ENCODE data around the gene RBX1. TPM values are rescaled to one million over a fixed set of nuclear protein-coding genes. Genes with fewer than 3 reads are reported as not detected.

The RBX1 gene
- total and polyA plus RNA-seq, 2 of the 8 experiments (the other 6 are each of a cell fraction or from before 2014, with no cell fraction given), result 76.5 to 119 TPM

DNA sequence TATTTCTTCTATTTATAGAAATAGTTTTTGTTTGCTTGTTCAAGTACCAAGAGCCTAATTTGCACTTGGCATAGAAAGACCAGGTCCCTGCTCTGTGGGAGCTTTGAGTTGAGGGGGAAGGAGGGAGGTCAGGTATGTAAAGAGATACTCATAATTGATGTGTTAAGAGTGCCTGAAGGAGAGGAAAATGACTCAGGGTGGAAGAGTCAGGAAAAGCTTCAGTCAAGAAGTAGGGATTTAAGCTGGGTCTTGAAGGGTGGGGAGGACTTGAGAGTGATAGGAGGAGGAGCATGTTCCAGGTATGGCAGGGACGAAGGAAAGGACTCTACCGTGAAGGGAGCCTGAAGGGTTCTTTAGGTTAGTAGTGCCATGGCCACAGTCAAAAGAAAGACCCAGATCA, 9.0 kb downstream of the RBX1 start:
- H2BK20ac ChIP-seq (ENCODE audit: low read length), result no peak overlapping the region
- H3K79me1 ChIP-seq (ENCODE audit: low read depth, low read length), result peaks cover 4% of the 10 kb centered on the region; the same call in 1 of the 2 replicates
- no peaks in the 10 kb centered on the region for H3K9me3 ChIP-seq (ENCODE audit: insufficient read depth in 2 of 2, low read depth in 1 of 2, low read length in 1 of 2)
- no peaks in the 10 kb centered on the region for H3K4me1 ChIP-seq (replicated peaks in 1 of 4; ENCODE audit: control insufficient read depth in 3 of 4, insufficient read depth in 4 of 4, low read length in 3 of 4)
- H3K4ac ChIP-seq (replicated peaks; ENCODE audit: insufficient read length, low read depth, low read length), result no peak overlapping the region
- H3K9ac ChIP-seq (replicated peaks in 1 of 4; ENCODE audit: extremely low read depth in 1 of 4, low read depth in 3 of 4, low read length in 3 of 4), result no peak overlapping the region
- no peak overlapping the region for H4K5ac ChIP-seq (ENCODE audit: insufficient read length, low read depth, low read length)
- DNase-seq (ENCODE audit: low read depth in 1 of 2, low spot score in 2 of 2) (no peak), FAIRE-seq (no peak)
- no peak overlapping the region for H2BK12ac ChIP-seq (ENCODE audit: low read depth, low read length)
- H3K56ac ChIP-seq (replicated peaks; ENCODE audit: insufficient read length, low read depth, low read length), result no peak overlapping the region
- H3K79me2 ChIP-seq (ENCODE audit: control insufficient read depth in 1 of 2, insufficient read depth in 2 of 2, low read length in 2 of 2), result peaks cover 0 to 63% of the 10 kb centered on the region in 2 experiments; a peak in 2 of 4 replicates
- no peak overlapping the region for H4K91ac ChIP-seq (replicated peaks; ENCODE audit: insufficient read length, low read length)
- no peak overlapping the region for H2AFZ ChIP-seq (ENCODE audit: low read length)
- no peak overlapping the region for H3K23ac ChIP-seq (ENCODE audit: insufficient read length)
- H2AK5ac ChIP-seq (ENCODE audit: low read depth, low read length), result no peak overlapping the region
- H3K4me2 ChIP-seq (ENCODE audit: insufficient read depth in 1 of 2, low read depth in 2 of 2, low read length in 2 of 2), result no peak overlapping the region
- no peak overlapping the region for H2BK120ac ChIP-seq (replicated peaks; ENCODE audit: low read depth, low read length)
- POLR2A ChIA-PET (ENCODE audit: partially characterized antibody), result interaction anchor here (0.6 to 2.2 kb wide), 8 partner anchors 8 to 130 kb away, joined by 3 to 8 read pairs (median 5); no protein-coding TSS in a partner anchor
- peaks cover 4 to 6% of the 10 kb centered on the region in 2 experiments for H4K20me1 ChIP-seq (replicated peaks in 1 of 2; ENCODE audit: control insufficient read depth in 1 of 2, insufficient read depth in 2 of 2, low read length in 2 of 2)
- no peaks in the 10 kb centered on the region for H3K27me3 ChIP-seq (replicated peaks in 1 of 4; ENCODE audit: control insufficient read depth in 3 of 4, extremely low read depth in 1 of 4, insufficient read depth in 3 of 4, low read length in 3 of 4)
- no peak overlapping the region for H3K18ac ChIP-seq (ENCODE audit: extremely low read depth, low read length)
- no peak overlapping the region for H4K8ac ChIP-seq (ENCODE audit: extremely low read depth, insufficient read depth, low read length)
- no peak overlapping the region for H2BK5ac ChIP-seq (ENCODE audit: low read depth, low read length)
- H3K27ac ChIP-seq (ENCODE audit: low read depth, low read length), result no peak overlapping the region
- 87% methylated on average over 2 of the region's 2 CpGs; no CpG with 5 or more reads in 1 of the 2 experiments for WGBS, 2 experiments (ENCODE audit: extremely low coverage in 1 of 2, insufficient coverage in 1 of 2, insufficient read length in 1 of 2, insufficient replicate concordance in 2 of 2, low coverage in 1 of 2, low lambda C conversion rate in 2 of 2, missing lambda C conversion rate in 1 of 2)
- no peak overlapping the region for H2BK15ac ChIP-seq (ENCODE audit: low read length)
- H3K4me3 ChIP-seq (ENCODE audit: extremely low read depth in 1 of 4, insufficient read depth in 2 of 4, low read depth in 3 of 4, low read length in 4 of 4), result no peak overlapping the region
- CTCF ChIA-PET (ENCODE audit: partially characterized antibody), result interaction anchor here (0.6 to 1.5 kb wide), 3 partner anchors 12 to 38 kb away, joined by 3 read pairs; no protein-coding TSS in a partner anchor
- no peaks in the 10 kb centered on the region for H3K23me2 ChIP-seq (ENCODE audit: low read depth, low read length)
- H3K36me3 ChIP-seq (ENCODE audit: control insufficient read depth in 2 of 4, insufficient read depth in 4 of 4, low read length in 3 of 4), result peaks cover 11 to 43% (median 20%) of the 10 kb centered on the region in 4 experiments
- H3K14ac ChIP-seq (ENCODE audit: insufficient read length), result no peak overlapping the region
- TF ChIP-seq CEBPB (IDR thresholded peaks at IDR 0.05; ENCODE audit: low read depth, low read length) (no peak), SIRT6 (IDR thresholded peaks at IDR 0.05; ENCODE audit: low read length) (no peak), CBX8 (IDR thresholded peaks at IDR 0.05; ENCODE audit: borderline replicate concordance, low read depth, low read length) (no peak), TBP (IDR thresholded peaks at IDR 0.05; ENCODE audit: low read depth, low read length) (no peak), FOSL1 (IDR thresholded peaks at IDR 0.05; ENCODE audit: insufficient read depth, low read depth, low read length) (no peak), RFX5 (IDR thresholded peaks at IDR 0.05; ENCODE audit: borderline replicate concordance, low read depth, low read length) (no peak), EGR1 (IDR thresholded peaks at IDR 0.05; ENCODE audit: borderline replicate concordance, low read depth, low read length) (no peak), CBX5 (IDR thresholded peaks at IDR 0.05; ENCODE audit: low read depth, low read length) (no peak), YY1 (IDR thresholded peaks at IDR 0.05; ENCODE audit: low read depth, low read length) (no peak)
- TF ChIP-seq, protein P1, sequence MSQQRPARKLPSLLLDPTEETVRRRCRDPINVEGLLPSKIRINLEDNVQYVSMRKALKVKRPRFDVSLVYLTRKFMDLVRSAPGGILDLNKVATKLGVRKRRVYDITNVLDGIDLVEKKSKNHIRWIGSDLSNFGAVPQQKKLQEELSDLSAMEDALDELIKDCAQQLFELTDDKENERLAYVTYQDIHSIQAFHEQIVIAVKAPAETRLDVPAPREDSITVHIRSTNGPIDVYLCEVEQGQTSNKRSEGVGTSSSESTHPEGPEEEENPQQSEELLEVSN (IDR thresholded peaks at IDR 0.05), result no peak
- TF ChIP-seq, protein P2, sequence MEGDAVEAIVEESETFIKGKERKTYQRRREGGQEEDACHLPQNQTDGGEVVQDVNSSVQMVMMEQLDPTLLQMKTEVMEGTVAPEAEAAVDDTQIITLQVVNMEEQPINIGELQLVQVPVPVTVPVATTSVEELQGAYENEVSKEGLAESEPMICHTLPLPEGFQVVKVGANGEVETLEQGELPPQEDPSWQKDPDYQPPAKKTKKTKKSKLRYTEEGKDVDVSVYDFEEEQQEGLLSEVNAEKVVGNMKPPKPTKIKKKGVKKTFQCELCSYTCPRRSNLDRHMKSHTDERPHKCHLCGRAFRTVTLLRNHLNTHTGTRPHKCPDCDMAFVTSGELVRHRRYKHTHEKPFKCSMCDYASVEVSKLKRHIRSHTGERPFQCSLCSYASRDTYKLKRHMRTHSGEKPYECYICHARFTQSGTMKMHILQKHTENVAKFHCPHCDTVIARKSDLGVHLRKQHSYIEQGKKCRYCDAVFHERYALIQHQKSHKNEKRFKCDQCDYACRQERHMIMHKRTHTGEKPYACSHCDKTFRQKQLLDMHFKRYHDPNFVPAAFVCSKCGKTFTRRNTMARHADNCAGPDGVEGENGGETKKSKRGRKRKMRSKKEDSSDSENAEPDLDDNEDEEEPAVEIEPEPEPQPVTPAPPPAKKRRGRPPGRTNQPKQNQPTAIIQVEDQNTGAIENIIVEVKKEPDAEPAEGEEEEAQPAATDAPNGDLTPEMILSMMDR (IDR thresholded peaks at IDR 0.05; ENCODE audit: control extremely low read depth in 1 of 3, insufficient read depth in 1 of 3, low read depth in 1 of 3, low read length in 3 of 3), result no peak
